Stomach (tissue), 4 donors: Measurements from ENCODE around the gene ITPR2.

Experiments used
- EP300 ChIP-seq: sonication (generic); formaldehyde crosslinking; IDR thresholded peaks from one replicate; pipeline ENCODE4 v1.6.1; 2017; ENCODE audit warnings: antibody characterized with exemption
- POLR2A ChIP-seq, 4 donors: fragments of 450-650 bp; IDR thresholded peaks; one replicate each; pipeline ENCODE4 v1.6.1; 2016; ENCODE audit warnings: antibody characterized with exemption in 4 of 4, control low read depth in 2 of 4, mild to moderate bottlenecking in 1 of 4, moderate library complexity in 1 of 4
- POLR2AphosphoS5 ChIP-seq, 3 donors: sonication (generic); formaldehyde crosslinking; IDR thresholded peaks; one replicate each; pipeline ENCODE4 v1.6.1; 2016; ENCODE audit warnings: antibody characterized with exemption in 3 of 3
- TF ChIP-seq, protein P1 (sequence below), 7 experiments: fragments of 450-650 bp in 4 of 7; fragments of 200-600 bp in 3 of 7; sonication (generic) in 3 of 7; IDR thresholded peaks; one replicate each; pipeline ENCODE4 v1.5.1; 2016 to 2019; ENCODE audit warnings: antibody characterized with exemption in 7 of 7, control low read depth in 2 of 7, mild to moderate bottlenecking in 1 of 7

DNA sequence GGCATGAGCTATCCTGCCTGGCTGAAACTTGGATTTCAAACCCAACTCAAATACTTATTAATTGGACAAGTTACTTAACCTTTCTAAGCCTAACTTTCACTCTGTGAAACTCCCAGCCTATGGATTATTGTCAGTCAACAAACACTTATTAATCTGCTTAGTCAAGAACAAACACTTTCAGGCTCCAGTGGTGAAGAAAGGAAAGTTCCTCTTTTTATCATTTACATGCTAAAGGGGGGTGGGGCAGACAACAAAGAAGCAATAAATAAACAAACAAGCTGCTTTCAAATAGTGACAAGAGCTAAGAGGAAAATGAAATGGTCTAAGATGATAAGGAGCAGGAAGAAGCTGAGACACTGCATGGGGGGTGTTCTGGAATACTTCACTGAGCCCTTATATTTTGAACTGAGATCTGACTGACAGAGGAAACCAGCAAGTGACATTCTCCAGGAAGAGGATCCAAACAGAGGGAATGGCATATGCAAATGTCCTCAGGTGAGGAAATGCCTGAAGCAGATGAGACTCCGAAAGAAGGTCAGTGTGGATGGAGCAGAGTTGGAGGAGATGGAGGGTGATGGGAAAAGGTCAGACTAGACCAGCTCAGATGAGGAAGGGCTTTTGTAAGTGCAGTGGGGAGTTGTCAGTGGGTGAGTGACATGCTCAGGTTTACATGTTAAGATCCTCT is 259.6 kb downstream of the ITPR2 start:
- no peak for TF ChIP-seq POLR2A (IDR thresholded peaks at IDR 0.05)
- TF ChIP-seq, protein P1, sequence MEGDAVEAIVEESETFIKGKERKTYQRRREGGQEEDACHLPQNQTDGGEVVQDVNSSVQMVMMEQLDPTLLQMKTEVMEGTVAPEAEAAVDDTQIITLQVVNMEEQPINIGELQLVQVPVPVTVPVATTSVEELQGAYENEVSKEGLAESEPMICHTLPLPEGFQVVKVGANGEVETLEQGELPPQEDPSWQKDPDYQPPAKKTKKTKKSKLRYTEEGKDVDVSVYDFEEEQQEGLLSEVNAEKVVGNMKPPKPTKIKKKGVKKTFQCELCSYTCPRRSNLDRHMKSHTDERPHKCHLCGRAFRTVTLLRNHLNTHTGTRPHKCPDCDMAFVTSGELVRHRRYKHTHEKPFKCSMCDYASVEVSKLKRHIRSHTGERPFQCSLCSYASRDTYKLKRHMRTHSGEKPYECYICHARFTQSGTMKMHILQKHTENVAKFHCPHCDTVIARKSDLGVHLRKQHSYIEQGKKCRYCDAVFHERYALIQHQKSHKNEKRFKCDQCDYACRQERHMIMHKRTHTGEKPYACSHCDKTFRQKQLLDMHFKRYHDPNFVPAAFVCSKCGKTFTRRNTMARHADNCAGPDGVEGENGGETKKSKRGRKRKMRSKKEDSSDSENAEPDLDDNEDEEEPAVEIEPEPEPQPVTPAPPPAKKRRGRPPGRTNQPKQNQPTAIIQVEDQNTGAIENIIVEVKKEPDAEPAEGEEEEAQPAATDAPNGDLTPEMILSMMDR (IDR thresholded peaks at IDR 0.05) = no peak
- TF ChIP-seq POLR2AphosphoS5 (IDR thresholded peaks at IDR 0.05) = no peak
- TF ChIP-seq EP300 = no peak
